ENCODE measurements around the gene DNASE1L2.

DNASE1L2 gene

GRCh38 chr16:2236337-2237101, at the start of gene DNASE1L2:
DNASE1L2 (plus strand) TSS chr16:2236444; CDS start chr16:2236817, 373 bp downstream.
- H3K27me3 Mint-ChIP-seq: peaks cover 3% of the 10 kb centered on the region
- peaks cover 3% of the 10 kb centered on the region for H3K4me1 Mint-ChIP-seq (ENCODE audit: low read depth)
- peak within 1 kb of the TSS; percentile 55 for H3K27ac Mint-ChIP-seq
- no peak within 1 kb of the TSS for H3K4me3 Mint-ChIP-seq
- peak; percentile 46 for DNase-seq
- H3K36me3 Mint-ChIP-seq (ENCODE audit: low read depth): peaks cover 49% of the 10 kb centered on the region
- no peaks in the 10 kb centered on the region for H3K9me3 Mint-ChIP-seq

GRCh38 chr16:2186505-2186904, 49.7 kb upstream of the DNASE1L2 start:
- H3K4me3 Mint-ChIP-seq: no peak overlapping the region
- no peak overlapping the region for H3K27ac Mint-ChIP-seq
- DNase-seq: no peak
- H3K36me3 Mint-ChIP-seq (ENCODE audit: low read depth): no peaks in the 10 kb centered on the region
- no peaks in the 10 kb centered on the region for H3K9me3 Mint-ChIP-seq
- no peaks in the 10 kb centered on the region for H3K4me1 Mint-ChIP-seq (ENCODE audit: low read depth)
- no peaks in the 10 kb centered on the region for H3K27me3 Mint-ChIP-seq

- Mint-ChIP-seq H3K4me1 (ENCODE audit: low read depth) (no peaks in the 10 kb centered on the region), H3K27me3 (no peaks in the 10 kb centered on the region), H3K4me3 (no peak overlapping the region), H3K27ac (no peak overlapping the region), H3K9me3 (no peaks in the 10 kb centered on the region), H3K36me3 (ENCODE audit: low read depth) (no peaks in the 10 kb centered on the region)
- no peak for DNase-seq
Measured at GRCh38 chr16:2187212-2187611, 49.0 kb upstream of the DNASE1L2 start.

- H3K4me3 Mint-ChIP-seq: no peak overlapping the region
- DNase-seq: no peak
- H3K27me3 Mint-ChIP-seq: no peaks in the 10 kb centered on the region
- no peak overlapping the region for H3K27ac Mint-ChIP-seq
- H3K36me3 Mint-ChIP-seq (ENCODE audit: low read depth): no peaks in the 10 kb centered on the region
- no peaks in the 10 kb centered on the region for H3K4me1 Mint-ChIP-seq (ENCODE audit: low read depth)
- no peaks in the 10 kb centered on the region for H3K9me3 Mint-ChIP-seq
Measured at GRCh38 chr16:2188395-2188794, 47.8 kb upstream of the DNASE1L2 start.

GRCh38 chr16:2189252-2189893, 46.9 kb upstream of the DNASE1L2 start:
- Mint-ChIP-seq H3K27ac (no peak overlapping the region), H3K4me3 (no peak overlapping the region), H3K4me1 (ENCODE audit: low read depth) (no peaks in the 10 kb centered on the region), H3K9me3 (no peaks in the 10 kb centered on the region), H3K36me3 (ENCODE audit: low read depth) (no peaks in the 10 kb centered on the region), H3K27me3 (peaks cover 3% of the 10 kb centered on the region)
- no peak for DNase-seq

- Mint-ChIP-seq H3K27me3 (peaks cover 11% of the 10 kb centered on the region), H3K4me3 (no peak overlapping the region), H3K27ac (no peak overlapping the region), H3K36me3 (ENCODE audit: low read depth) (no peaks in the 10 kb centered on the region), H3K4me1 (ENCODE audit: low read depth) (peaks cover 4% of the 10 kb centered on the region), H3K9me3 (no peaks in the 10 kb centered on the region)
- DNase-seq: no peak
Measured at GRCh38 chr16:2190002-2190658, 46.1 kb upstream of the DNASE1L2 start.

GRCh38 chr16:2190659-2191445, 45.4 kb upstream of the DNASE1L2 start:
- Mint-ChIP-seq H3K27me3 (peaks cover 16% of the 10 kb centered on the region), H3K4me3 (no peak overlapping the region), H3K36me3 (ENCODE audit: low read depth) (no peaks in the 10 kb centered on the region), H3K9me3 (no peaks in the 10 kb centered on the region), H3K27ac (no peak overlapping the region), H3K4me1 (ENCODE audit: low read depth) (peaks cover 6% of the 10 kb centered on the region)
- DNase-seq: no peak

GRCh38 chr16:2191446-2191706, 44.9 kb upstream of the DNASE1L2 start:
- H3K36me3 Mint-ChIP-seq (ENCODE audit: low read depth): no peaks in the 10 kb centered on the region
- no peaks in the 10 kb centered on the region for H3K9me3 Mint-ChIP-seq
- H3K4me3 Mint-ChIP-seq: no peak overlapping the region
- no peak for DNase-seq
- H3K27ac Mint-ChIP-seq: no peak overlapping the region
- peaks cover 6% of the 10 kb centered on the region for H3K4me1 Mint-ChIP-seq (ENCODE audit: low read depth)
- peaks cover 16% of the 10 kb centered on the region for H3K27me3 Mint-ChIP-seq

- no peaks in the 10 kb centered on the region for H3K36me3 Mint-ChIP-seq (ENCODE audit: low read depth)
- no peak overlapping the region for H3K27ac Mint-ChIP-seq
- no peak overlapping the region for H3K4me3 Mint-ChIP-seq
- DNase-seq: no peak
- no peaks in the 10 kb centered on the region for H3K9me3 Mint-ChIP-seq
- H3K4me1 Mint-ChIP-seq (ENCODE audit: low read depth): peaks cover 6% of the 10 kb centered on the region
- peaks cover 39% of the 10 kb centered on the region for H3K27me3 Mint-ChIP-seq
Measured at GRCh38 chr16:2194166-2194834, 41.9 kb upstream of the DNASE1L2 start.

- no peak overlapping the region for H3K27ac Mint-ChIP-seq
- peak; percentile 60 for DNase-seq
- H3K27me3 Mint-ChIP-seq: peaks cover 39% of the 10 kb centered on the region
- peak overlapping the region; percentile 31 for H3K4me3 Mint-ChIP-seq
- no peaks in the 10 kb centered on the region for H3K9me3 Mint-ChIP-seq
- peaks cover 6% of the 10 kb centered on the region for H3K4me1 Mint-ChIP-seq (ENCODE audit: low read depth)
- H3K36me3 Mint-ChIP-seq (ENCODE audit: low read depth): no peaks in the 10 kb centered on the region
Measured at GRCh38 chr16:2194852-2195321, 41.4 kb upstream of the DNASE1L2 start.

- Mint-ChIP-seq H3K4me1 (ENCODE audit: low read depth) (peaks cover 6% of the 10 kb centered on the region), H3K36me3 (ENCODE audit: low read depth) (no peaks in the 10 kb centered on the region), H3K4me3 (peak overlapping the region; percentile 18), H3K27ac (no peak overlapping the region), H3K9me3 (no peaks in the 10 kb centered on the region), H3K27me3 (peaks cover 39% of the 10 kb centered on the region)
- no peak for DNase-seq
Measured at GRCh38 chr16:2195322-2196161, 40.7 kb upstream of the DNASE1L2 start.

GRCh38 chr16:2196162-2196980, 39.9 kb upstream of the DNASE1L2 start, which contains the start of gene CASKIN1:
CASKIN1 (minus strand) TSS chr16:2196605; CDS start chr16:2196432, 173 bp downstream.
- Mint-ChIP-seq H3K36me3 (ENCODE audit: low read depth) (no peaks in the 10 kb centered on the region), H3K27me3 (peaks cover 39% of the 10 kb centered on the region), H3K4me3 (peak within 1 kb of the TSS; percentile 33), H3K4me1 (ENCODE audit: low read depth) (peaks cover 6% of the 10 kb centered on the region), H3K9me3 (no peaks in the 10 kb centered on the region), H3K27ac (no peak within 1 kb of the TSS)
- DNase-seq: no peak

All from activated T-cell treated with anti-CD3 and anti-CD28 coated beads, Interleukin-2, amount 50 U/mL, for 24 hours (primary cell).